Thyroid gland (tissue), 4 donors: ENCODE measurements around the gene SLC24A4.

Experiments
- POLR2A ChIP-seq, 2 donors: fragments of 450-650 bp; IDR thresholded peaks; one replicate each; pipeline ENCODE4 v1.6.1; 2017; ENCODE audit warnings: antibody characterized with exemption in 2 of 2, mild to moderate bottlenecking in 2 of 2, moderate library complexity in 1 of 2
- TF ChIP-seq, protein P1 (sequence below), 6 experiments: fragments of 200-600 bp in 3 of 6; fragments of 450-650 bp in 3 of 6; sonication (generic) in 3 of 6; IDR thresholded peaks; one replicate each; pipeline ENCODE4 v1.5.1; 2016 to 2019; ENCODE audit warnings: antibody characterized with exemption in 6 of 6, mild to moderate bottlenecking in 2 of 6, inconsistent platforms in 1 of 6, moderate library complexity in 1 of 6

DNA sequence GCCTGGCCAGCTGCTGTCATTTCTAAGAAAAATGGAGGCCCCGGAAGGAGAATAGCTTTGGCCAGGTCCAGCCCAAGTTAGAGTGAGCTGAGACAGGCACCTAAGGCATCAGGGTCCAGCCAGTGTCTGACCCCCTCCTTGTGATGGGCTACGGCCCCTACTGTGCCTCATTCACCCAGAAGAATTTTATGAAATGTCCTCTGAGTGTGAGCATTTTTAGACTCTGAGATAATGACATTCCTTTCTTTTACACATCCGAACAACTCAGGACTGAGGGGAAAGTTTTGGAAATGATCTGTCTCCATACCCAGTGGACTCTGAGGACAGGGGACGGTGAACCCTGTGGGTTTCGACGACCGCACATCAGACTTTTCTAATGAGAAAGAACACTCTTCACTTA lies 50.4 kb downstream of the SLC24A4 start:
- TF ChIP-seq, protein P1, sequence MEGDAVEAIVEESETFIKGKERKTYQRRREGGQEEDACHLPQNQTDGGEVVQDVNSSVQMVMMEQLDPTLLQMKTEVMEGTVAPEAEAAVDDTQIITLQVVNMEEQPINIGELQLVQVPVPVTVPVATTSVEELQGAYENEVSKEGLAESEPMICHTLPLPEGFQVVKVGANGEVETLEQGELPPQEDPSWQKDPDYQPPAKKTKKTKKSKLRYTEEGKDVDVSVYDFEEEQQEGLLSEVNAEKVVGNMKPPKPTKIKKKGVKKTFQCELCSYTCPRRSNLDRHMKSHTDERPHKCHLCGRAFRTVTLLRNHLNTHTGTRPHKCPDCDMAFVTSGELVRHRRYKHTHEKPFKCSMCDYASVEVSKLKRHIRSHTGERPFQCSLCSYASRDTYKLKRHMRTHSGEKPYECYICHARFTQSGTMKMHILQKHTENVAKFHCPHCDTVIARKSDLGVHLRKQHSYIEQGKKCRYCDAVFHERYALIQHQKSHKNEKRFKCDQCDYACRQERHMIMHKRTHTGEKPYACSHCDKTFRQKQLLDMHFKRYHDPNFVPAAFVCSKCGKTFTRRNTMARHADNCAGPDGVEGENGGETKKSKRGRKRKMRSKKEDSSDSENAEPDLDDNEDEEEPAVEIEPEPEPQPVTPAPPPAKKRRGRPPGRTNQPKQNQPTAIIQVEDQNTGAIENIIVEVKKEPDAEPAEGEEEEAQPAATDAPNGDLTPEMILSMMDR (IDR thresholded peaks at IDR 0.05), result no peak
- no peak for TF ChIP-seq POLR2A (IDR thresholded peaks at IDR 0.05)
